Natural killer cell (primary cell): Measurements from ENCODE around the gene CLIC1. TPM values are rescaled to one million over a fixed set of nuclear protein-coding genes. Genes with fewer than 3 reads are reported as not detected.
A peak's percentile ranks its signal among the peaks of the same experiment; 100 is the strongest.

Experiments used
- ATAC-seq, 3 donors: fragments of 150-1000 bp in 2 of 3; fragments of 200-7000 bp in 1 of 3; cut with Tn5 transposase; 1 replicate in 1 of 3; 2 replicates in 2 of 3; pipeline ENCODE4 v1.10.0; 2021; ENCODE audit warnings: mild to moderate bottlenecking in 2 of 3, moderate library complexity in 2 of 3
- DNase-seq, 2 donors: peaks; one replicate each; pipeline versions ENCODE4 v3.0.0 to v3.0.0-alpha.2; 2013 to 2021; ENCODE audit warnings: mixed read lengths in 1 of 2
- H3K27ac ChIP-seq: one replicate; pipeline ENCODE4 v1.5.1; 2013; ENCODE audit warnings: mild to moderate bottlenecking, low read length
- H3K27me3 ChIP-seq: one replicate; pipeline ENCODE4 v1.6.1; 2013; ENCODE audit warnings: low read length; ENCODE audit not compliant: control insufficient read depth, insufficient read depth
- H3K36me3 ChIP-seq: one replicate; pipeline ENCODE4 v1.6.1; 2013; ENCODE audit warnings: low read length; ENCODE audit not compliant: control insufficient read depth, insufficient read depth
- H3K4me1 ChIP-seq: one replicate; pipeline ENCODE4 v1.6.1; 2013; ENCODE audit warnings: low read length; ENCODE audit not compliant: control insufficient read depth, insufficient read depth
- H3K4me3 ChIP-seq: one replicate; pipeline ENCODE4 v1.5.1; 2013; ENCODE audit warnings: low read length
- H3K9me3 ChIP-seq: one replicate; pipeline ENCODE4 v1.6.1; 2013; ENCODE audit warnings: low read length; ENCODE audit not compliant: control insufficient read depth, insufficient read depth
- H3K27ac Mint-ChIP-seq, 2 donors: one replicate each; pipeline ENCODE4 v1.8.0; 2022; ENCODE audit warnings: mild to moderate bottlenecking in 2 of 2, mixed read lengths in 2 of 2, moderate library complexity in 1 of 2
- H3K27me3 Mint-ChIP-seq, 2 donors: one replicate each; pipeline ENCODE4 v1.8.0; 2022; ENCODE audit warnings: low read depth in 2 of 2, mixed read lengths in 2 of 2
- H3K36me3 Mint-ChIP-seq: one replicate; pipeline ENCODE4 v1.8.0; 2022; ENCODE audit warnings: mixed read lengths
- H3K4me1 Mint-ChIP-seq, 2 donors: one replicate each; pipeline ENCODE4 v1.8.0; 2022; ENCODE audit warnings: mixed read lengths in 2 of 2
- H3K4me3 Mint-ChIP-seq: one replicate; pipeline ENCODE4 v1.8.0; 2022; ENCODE audit warnings: mild to moderate bottlenecking, moderate library complexity, mixed read lengths
- H3K9me3 Mint-ChIP-seq, 2 donors: one replicate each; pipeline ENCODE4 v1.8.0; 2022; ENCODE audit warnings: mixed read lengths in 2 of 2
- CTCF ChIP-seq: fragments of 200-600 bp; IDR thresholded peaks from one replicate; pipeline ENCODE4 v1.8.0; 2022; ENCODE audit warnings: antibody characterized with exemption
- WGBS: methylation state at CpG from one replicate; pipeline ENCODE4 v1.1.7; 2013; ENCODE audit warnings: missing lambda C conversion rate; ENCODE audit not compliant: insufficient coverage; 5-methylcytosine and 5-hydroxymethylcytosine counted together
- intact Hi-C: fragments of 100-400 bp; cut with micrococcal nuclease; formaldehyde crosslinking; loops from one replicate; pipeline ENCODE4 v1.14.2; 2022
- total RNA-seq, 4 donors: library from RNA; stranded (reverse); fragments of 120-200 nt in 1 of 4; gene quantifications; one replicate each; pipeline versions ENCODE4 v1.2.3 to v1.2.4, GENCODE V29; 2013 to 2022

CLIC1 gene
- total RNA-seq, 3 donors from 2014 or later (not counting 1 experiment from before 2014, with no cell fraction given): 348 to 363 (median 355) TPM

- Histone ChIP-seq H3K27ac (no peak overlapping the region), H3K36me3 (no peaks in the 10 kb centered on the region), H3K27me3 (no peaks in the 10 kb centered on the region), H3K9me3 (no peaks in the 10 kb centered on the region), H3K4me1 (peaks cover 27% of the 10 kb centered on the region), H3K4me3 (no peak overlapping the region)
- no peak for DNase-seq
- Mint-ChIP-seq H3K36me3 (no peaks in the 10 kb centered on the region), H3K9me3 (no peaks in the 10 kb centered on the region), H3K27me3 (no peaks in the 10 kb centered on the region), H3K27ac (peak overlapping the region in 1 of 2 donors; percentile 17), H3K4me3 (no peak overlapping the region), H3K4me1 (peaks cover 31 to 40% of the 10 kb centered on the region in 2 donors)
- intact Hi-C loops: no loop called here
- 99% methylated on average over 3 of the region's 3 CpGs for WGBS
- ATAC-seq: no peak
- TF ChIP-seq CTCF: no peak
These were observed 6.6 kb upstream of the CLIC1 start for GRCh38 chr6:31742894-31743293.

GRCh38 chr6:31741815-31742214, 5.5 kb upstream of the CLIC1 start:
- peaks cover 37% of the 10 kb centered on the region for H3K4me1 ChIP-seq
- no peak overlapping the region for H3K4me3 ChIP-seq
- intact Hi-C loops: no loop called here
- ATAC-seq (no peak), DNase-seq (no peak)
- H3K27me3 Mint-ChIP-seq: no peaks in the 10 kb centered on the region
- no peak for TF ChIP-seq CTCF
- H3K27ac Mint-ChIP-seq: no peak overlapping the region
- no peaks in the 10 kb centered on the region for H3K27me3 ChIP-seq
- no peaks in the 10 kb centered on the region for H3K36me3 ChIP-seq
- H3K9me3 Mint-ChIP-seq: no peaks in the 10 kb centered on the region
- no peaks in the 10 kb centered on the region for H3K36me3 Mint-ChIP-seq
- WGBS: 96% methylated on average over 2 of the region's 2 CpGs
- no peak overlapping the region for H3K27ac ChIP-seq
- peaks cover 42 to 51% of the 10 kb centered on the region in 2 donors for H3K4me1 Mint-ChIP-seq
- H3K4me3 Mint-ChIP-seq: peak overlapping the region; percentile 32
- no peaks in the 10 kb centered on the region for H3K9me3 ChIP-seq

- WGBS: 12% methylated on average over 29 of the region's 29 CpGs
- intact Hi-C loops: no loop called here
- Mint-ChIP-seq H3K4me3 (peak overlapping the region; percentile 97), H3K27ac (peak overlapping the region; percentile 91 to 99), H3K36me3 (no peaks in the 10 kb centered on the region), H3K9me3 (no peaks in the 10 kb centered on the region), H3K27me3 (no peaks in the 10 kb centered on the region), H3K4me1 (peaks cover 52 to 63% of the 10 kb centered on the region in 2 donors)
- Histone ChIP-seq H3K27me3 (no peaks in the 10 kb centered on the region), H3K9me3 (no peaks in the 10 kb centered on the region), H3K36me3 (no peaks in the 10 kb centered on the region), H3K27ac (peak overlapping the region; percentile 49), H3K4me1 (peaks cover 44% of the 10 kb centered on the region), H3K4me3 (peak overlapping the region; percentile 66)
- ATAC-seq: peak in 1 of 3 donors; percentile 5
- DNase-seq: no peak
- TF ChIP-seq CTCF: no peak
These were observed 4.3 kb upstream of the CLIC1 start for GRCh38 chr6:31740397-31741223.
